ENCODE results near the gene RBM20. TPM values are rescaled to one million over a fixed set of nuclear protein-coding genes. Genes with fewer than 3 reads are reported as not detected.

RBM20 gene
- polyA plus RNA-seq, 1 donor (not counting 4 experiments of a cell fraction or from before 2014, with no cell fraction given), result 0.01 TPM

GRCh38 chr10:110876788-110877187 is 232.7 kb downstream of the RBM20 start:
- Histone ChIP-seq H3K79me2 (ENCODE audit: control insufficient read depth, insufficient read depth, low read length) (peaks cover 17% of the 10 kb centered on the region), H3K4me2 (ENCODE audit: control insufficient read depth, extremely low read depth, insufficient read depth, low read depth, low read length) (no peak overlapping the region), H2AFZ (ENCODE audit: control insufficient read depth, low read length) (no peak overlapping the region), H3K9me1 (ENCODE audit: control insufficient read depth, extremely low read depth, insufficient read depth, low read length) (no peaks in the 10 kb centered on the region), H3K27me3 (ENCODE audit: control insufficient read depth, extremely low read depth, insufficient read depth, low read length) (no peaks in the 10 kb centered on the region), H3K4me1 (ENCODE audit: control insufficient read depth, extremely low read depth, insufficient read depth, low read length) (peaks cover 5% of the 10 kb centered on the region), H3K9ac (ENCODE audit: control insufficient read depth, extremely low read depth, insufficient read depth, low read length) (no peak overlapping the region), H3K4me3 (ENCODE audit: control insufficient read depth in 2 of 3, extremely low read depth in 1 of 3, insufficient read depth in 2 of 3, low read depth in 1 of 3, low read length in 3 of 3) (no peak overlapping the region), H3K9me3 (ENCODE audit: control insufficient read depth, low read depth, low read length) (no peaks in the 10 kb centered on the region), H3K36me3 (ENCODE audit: control insufficient read depth in 2 of 2, extremely low read depth in 1 of 2, insufficient read depth in 2 of 2, low read length in 2 of 2) (peaks cover 3 to 8% of the 10 kb centered on the region in 2 experiments), H4K20me1 (ENCODE audit: control insufficient read depth, extremely low read depth, insufficient read depth, low read length) (no peaks in the 10 kb centered on the region), H3K27ac (ENCODE audit: control insufficient read depth, insufficient read depth, low read length) (no peak overlapping the region)
- TF ChIP-seq CTCF (optimal IDR thresholded peaks at IDR 0.05 in 1 of 3, IDR thresholded peaks at IDR 0.05 in 1 of 3, conservative IDR thresholded peaks at IDR 0.05 in 1 of 3; ENCODE audit: extremely low read depth in 1 of 3, insufficient read depth in 2 of 3, low read length in 3 of 3) (no peak), EZH2 (IDR thresholded peaks at IDR 0.05; ENCODE audit: low read length) (no peak)
- dilution Hi-C loops (cut with MboI; ENCODE audit: extremely low pct_ligation_motif_present, low sequenced_read_pairs), result loop anchor here (25.0 kb wide), 1 partner anchor 564 kb away; the partner anchor contains the start of gene SMNDC1
- FAIRE-seq (no peak), DNase-seq (ENCODE audit: low read depth, low spot score) (no peak)

GRCh38 chr10:110880012-110880411 is 235.9 kb downstream of the RBM20 start:
- no peak overlapping the region for H3K27ac ChIP-seq (ENCODE audit: control insufficient read depth, insufficient read depth, low read length)
- no peaks in the 10 kb centered on the region for H3K79me2 ChIP-seq (ENCODE audit: control insufficient read depth, insufficient read depth, low read length)
- H2AFZ ChIP-seq (ENCODE audit: control insufficient read depth, low read length), result no peak overlapping the region
- no peak for FAIRE-seq
- H3K4me2 ChIP-seq (ENCODE audit: control insufficient read depth, extremely low read depth, insufficient read depth, low read depth, low read length), result no peak overlapping the region
- H3K4me3 ChIP-seq (ENCODE audit: control insufficient read depth in 2 of 3, extremely low read depth in 1 of 3, insufficient read depth in 2 of 3, low read depth in 1 of 3, low read length in 3 of 3), result no peak overlapping the region
- no peak for DNase-seq (ENCODE audit: low read depth, low spot score)
- no peaks in the 10 kb centered on the region for H3K9me3 ChIP-seq (ENCODE audit: control insufficient read depth, low read depth, low read length)
- H3K9me1 ChIP-seq (ENCODE audit: control insufficient read depth, extremely low read depth, insufficient read depth, low read length), result no peaks in the 10 kb centered on the region
- H3K27me3 ChIP-seq (ENCODE audit: control insufficient read depth, extremely low read depth, insufficient read depth, low read length), result no peaks in the 10 kb centered on the region
- peaks cover 3 to 10% of the 10 kb centered on the region in 2 experiments for H3K36me3 ChIP-seq (ENCODE audit: control insufficient read depth in 2 of 2, extremely low read depth in 1 of 2, insufficient read depth in 2 of 2, low read length in 2 of 2)
- TF ChIP-seq EZH2 (IDR thresholded peaks at IDR 0.05; ENCODE audit: low read length) (no peak), CTCF (optimal IDR thresholded peaks at IDR 0.05 in 1 of 3, IDR thresholded peaks at IDR 0.05 in 1 of 3, conservative IDR thresholded peaks at IDR 0.05 in 1 of 3; ENCODE audit: extremely low read depth in 1 of 3, insufficient read depth in 2 of 3, low read length in 3 of 3) (no peak)
- dilution Hi-C loops (cut with MboI; ENCODE audit: extremely low pct_ligation_motif_present, low sequenced_read_pairs), result loop anchor here (25.0 kb wide), 1 partner anchor 568 kb away; the partner anchor contains the start of gene SMNDC1
- H3K4me1 ChIP-seq (ENCODE audit: control insufficient read depth, extremely low read depth, insufficient read depth, low read length), result no peaks in the 10 kb centered on the region
- no peak overlapping the region for H3K9ac ChIP-seq (ENCODE audit: control insufficient read depth, extremely low read depth, insufficient read depth, low read length)
- no peaks in the 10 kb centered on the region for H4K20me1 ChIP-seq (ENCODE audit: control insufficient read depth, extremely low read depth, insufficient read depth, low read length)

Data from keratinocyte (primary cell).